GM12891 (cell line): ENCODE data around the gene HIC1.

ENCODE experiments used
- DNase-seq: peaks from one replicate; pipeline ENCODE4 v3.0.0; 2011; ENCODE audit warnings: low spot score; ENCODE audit not compliant: insufficient read length
- FAIRE-seq: peaks from 2 replicates; lab custom pipeline; 2011; peaks lifted over from hg19 to GRCh38; lab: Jason Lieb, UNC
- PAX5 ChIP-seq: IDR thresholded peaks from 2 replicates; pipeline ENCODE4 v1.6.1; 2011; ENCODE audit warnings: low read length, moderate library complexity, mild to moderate bottlenecking; ENCODE audit not compliant: insufficient read depth, severe bottlenecking
- POLR2A ChIP-seq: IDR thresholded peaks from 2 replicates; pipeline ENCODE4 v1.6.1; 2011; ENCODE audit warnings: low read depth, low read length, control low read depth
- POLR2AphosphoS5 ChIP-seq: IDR thresholded peaks from 2 replicates; pipeline ENCODE4 v1.6.1; 2011; ENCODE audit warnings: low read depth, low read length, control low read depth
- POU2F2 ChIP-seq: IDR thresholded peaks from 2 replicates; pipeline ENCODE4 v1.6.1; 2011; ENCODE audit warnings: low read depth, mild to moderate bottlenecking, control low read depth, low read length, moderate library complexity
- SPI1 ChIP-seq: IDR thresholded peaks from 2 replicates; pipeline ENCODE4 v1.6.1; 2011; ENCODE audit warnings: low read depth, low read length, control low read depth
- TAF1 ChIP-seq: IDR thresholded peaks from 2 replicates; pipeline ENCODE4 v1.6.1; 2011; ENCODE audit warnings: low read depth, low read length, control low read depth

HIC1 gene

GRCh38 chr17:2074919-2075318, 20.0 kb downstream of the HIC1 start:
- DNase-seq, result no peak
- TF ChIP-seq POU2F2, result no peak
- no peak for TF ChIP-seq PAX5
- peak; percentile 33 for FAIRE-seq

DNA sequence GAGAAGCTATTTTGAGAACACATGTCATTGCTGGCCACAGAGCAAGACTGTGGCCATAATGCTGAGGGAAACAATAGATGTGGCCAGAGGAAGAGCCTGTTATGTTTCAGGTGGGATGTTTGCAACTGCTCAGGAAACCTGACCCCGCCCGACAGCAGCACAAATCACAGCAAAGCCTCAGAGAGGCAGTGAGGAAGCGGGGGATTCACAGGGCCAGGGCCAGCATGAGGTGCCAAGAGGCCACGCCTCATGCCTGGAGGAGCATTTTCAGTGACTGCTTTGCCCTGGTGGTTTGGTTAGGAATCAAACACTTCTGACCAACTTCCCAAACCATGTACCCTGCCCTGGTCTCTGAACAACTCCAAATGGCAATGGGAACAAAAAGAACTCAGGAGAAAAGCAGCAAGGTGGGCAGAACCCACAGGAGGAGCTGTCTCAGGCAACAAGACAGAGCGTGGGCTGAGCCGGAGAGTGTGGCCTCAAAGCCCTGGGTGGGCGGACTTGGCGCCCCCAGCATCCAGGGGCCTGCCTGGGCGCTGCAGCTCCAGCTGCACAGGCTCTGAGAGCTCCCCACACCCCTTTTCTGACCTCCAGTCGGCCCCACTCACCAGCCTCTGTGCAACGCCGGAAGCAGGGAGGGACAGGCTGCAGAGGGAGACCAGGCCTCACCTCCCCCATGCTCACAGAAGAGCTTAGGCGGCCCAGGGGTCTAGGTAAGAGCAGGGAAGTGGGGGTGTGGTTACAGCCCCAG, 20.6 kb downstream of the HIC1 start:
- TF ChIP-seq POLR2A (0 out of 2 replicates have a peak, but pooled peaks have one; percentile 36), PAX5 (no peak), POU2F2 (no peak), POLR2AphosphoS5 (no peak), SPI1 (0 out of 2 replicates have a peak, but pooled peaks have one; percentile 31)
- FAIRE-seq (peak; percentile 66), DNase-seq (no peak)

GRCh38 chr17:2076087-2076984, 21.4 kb downstream of the HIC1 start:
- FAIRE-seq (peak; percentile 75), DNase-seq (no peak)
- TF ChIP-seq SPI1 (no peak), PAX5 (no peak), POU2F2 (no peak), POLR2A (no peak), TAF1 (no peak)

DNA sequence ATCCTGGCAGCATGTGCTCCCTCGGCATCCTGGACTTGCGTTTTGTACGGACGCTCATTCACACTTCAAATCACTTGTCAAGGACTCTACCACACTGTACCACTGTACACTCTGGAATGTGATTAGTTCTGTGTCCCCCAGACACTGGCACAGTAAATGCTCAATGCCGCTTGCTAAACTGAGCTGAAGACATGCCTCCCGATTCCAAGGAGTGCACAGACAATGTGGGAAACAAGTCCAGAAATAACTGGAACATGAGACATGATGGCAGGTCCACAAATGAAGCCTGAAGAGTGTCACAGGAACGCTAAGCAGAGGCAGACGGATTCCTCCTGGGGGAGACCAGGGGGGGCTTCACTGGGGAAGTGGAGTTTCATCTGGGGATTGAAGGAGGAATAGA, 22.1 kb downstream of the HIC1 start:
- TF ChIP-seq PAX5 (no peak), POU2F2 (no peak), TAF1 (no peak), POLR2A (no peak), SPI1 (no peak), POLR2AphosphoS5 (no peak; the same call in 1 of the 2 replicates)
- no peak for FAIRE-seq
- DNase-seq, result no peak

GRCh38 chr17:2081564-2081963, 26.7 kb downstream of the HIC1 start:
- FAIRE-seq (no peak), DNase-seq (no peak)
- TF ChIP-seq POLR2A (no peak), POU2F2 (no peak), SPI1 (no peak), POLR2AphosphoS5 (no peak), PAX5 (no peak), TAF1 (no peak)

DNA sequence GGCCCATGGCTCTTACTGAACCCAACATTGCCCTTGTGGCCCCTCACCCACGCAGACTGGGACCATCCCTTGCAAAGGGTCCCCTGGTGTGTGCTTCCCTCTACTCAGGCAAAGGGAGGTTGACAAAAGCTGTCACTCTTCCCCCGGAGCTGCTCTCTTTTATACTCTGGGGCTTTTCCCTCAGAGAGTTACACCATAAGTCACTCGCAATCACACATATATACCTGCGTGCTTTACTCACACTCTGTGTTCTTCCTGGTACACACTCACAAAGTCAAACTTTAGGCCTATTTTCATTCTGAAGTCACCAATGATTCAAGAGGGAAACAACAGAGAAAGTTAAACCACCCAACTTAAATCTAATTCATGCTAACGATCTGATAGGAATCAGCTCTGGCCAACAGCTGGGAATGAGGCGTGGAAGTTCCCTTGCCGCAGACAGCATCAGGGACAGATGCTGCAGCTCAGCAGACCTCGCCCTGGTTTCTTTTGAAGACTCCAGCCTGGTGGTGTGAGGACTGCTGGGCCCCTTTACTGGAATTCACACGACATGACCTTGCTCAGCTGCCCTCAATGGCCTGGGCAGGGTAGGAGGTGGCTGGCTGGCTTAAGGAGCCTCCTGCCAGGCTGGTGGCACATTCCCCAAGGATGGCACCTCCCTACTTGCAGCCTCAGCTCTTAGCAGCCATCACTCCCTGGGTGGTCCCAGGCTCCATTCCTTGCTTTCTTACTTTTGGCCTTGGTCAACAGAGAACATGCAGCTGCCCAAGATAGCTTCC, 27.3 kb downstream of the HIC1 start:
- TF ChIP-seq POLR2AphosphoS5 (no peak), POU2F2 (no peak), TAF1 (no peak), PAX5 (no peak), POLR2A (no peak), SPI1 (no peak)
- FAIRE-seq (peak; percentile 61), DNase-seq (no peak)

- TF ChIP-seq POLR2A (0 out of 2 replicates have a peak, but pooled peaks have one; percentile 18), SPI1 (peak; percentile 96), POU2F2 (no peak; the same call in 1 of the 2 replicates)
- DNase-seq (no peak), FAIRE-seq (peak; percentile 96)
Measured at GRCh38 chr17:2083613-2084035, 28.7 kb downstream of the HIC1 start.

- FAIRE-seq, result peak; percentile 23
- no peak for TF ChIP-seq TAF1
- TF ChIP-seq POLR2A, result no peak
- TF ChIP-seq POLR2AphosphoS5, result no peak
- TF ChIP-seq POU2F2, result no peak
- TF ChIP-seq PAX5, result no peak
- TF ChIP-seq SPI1, result no peak
- no peak for DNase-seq
Measured at GRCh38 chr17:2084036-2084765, 29.3 kb downstream of the HIC1 start.
